ENCODE data around the gene GSPT2.

Gene GSPT2

DNA sequence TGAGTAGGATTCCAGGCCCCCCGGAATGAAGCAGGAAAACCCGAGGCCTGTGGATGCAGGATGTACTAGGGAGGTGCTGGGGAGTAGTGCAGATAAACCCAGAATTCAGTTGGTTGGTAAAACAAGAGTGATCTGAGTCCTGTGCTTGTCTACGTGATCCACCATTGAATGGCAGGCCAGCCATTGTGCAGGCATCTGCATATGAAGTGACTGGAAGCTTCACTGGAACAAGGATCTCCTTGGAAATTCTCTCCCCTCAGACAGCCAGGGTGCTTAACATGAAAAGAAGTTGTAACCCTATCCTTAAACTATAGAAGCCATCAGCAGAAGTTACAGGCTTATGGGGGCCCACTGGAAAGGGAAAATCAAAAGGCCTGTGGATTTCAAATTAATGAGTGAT is 656 bp upstream of the GSPT2 start:
- in situ Hi-C loops (cut with MboI; ENCODE audit: low sequenced_read_pairs, unreplicated experiment), result no loop called here
- TF ChIP-seq CTCF (IDR thresholded peaks at IDR 0.05; ENCODE audit: borderline replicate concordance, control extremely low read depth, extremely low read depth, insufficient read depth, missing control alignments), result no peak
- DNase-seq (ENCODE audit: low spot score), result no peak

DNA sequence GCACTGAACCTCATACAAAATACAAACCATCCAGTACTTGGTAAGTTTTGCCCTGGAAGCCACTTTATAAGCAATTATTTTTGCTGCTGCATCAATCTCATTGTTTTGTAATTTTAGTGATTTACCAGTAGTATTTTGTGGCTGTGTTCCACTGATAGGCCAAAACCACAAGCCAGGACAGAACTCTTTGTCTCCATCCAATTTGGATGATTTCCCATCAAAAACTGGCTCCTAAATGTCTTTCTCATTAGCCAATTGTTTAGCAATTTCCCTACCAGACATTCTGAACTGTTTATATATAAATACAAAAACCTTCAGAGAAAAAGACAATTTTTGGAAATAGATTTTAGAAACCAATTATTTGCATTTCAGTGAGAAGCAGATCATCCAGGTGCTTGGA is 4.4 kb downstream of the GSPT2 start:
- no peak for TF ChIP-seq CTCF (IDR thresholded peaks at IDR 0.05; ENCODE audit: borderline replicate concordance, control extremely low read depth, extremely low read depth, insufficient read depth, missing control alignments)
- in situ Hi-C loops (cut with MboI; ENCODE audit: low sequenced_read_pairs, unreplicated experiment), result no loop called here
- no peak for DNase-seq (ENCODE audit: low spot score)

- no peak for DNase-seq (ENCODE audit: low spot score)
- in situ Hi-C loops (cut with MboI; ENCODE audit: low sequenced_read_pairs, unreplicated experiment), result no loop called here
- no peak for TF ChIP-seq CTCF (IDR thresholded peaks at IDR 0.05; ENCODE audit: borderline replicate concordance, control extremely low read depth, extremely low read depth, insufficient read depth, missing control alignments)
These were observed 16.0 kb downstream of the GSPT2 start for GRCh38 chrX:51759055-51759839.

- TF ChIP-seq CTCF (IDR thresholded peaks at IDR 0.05; ENCODE audit: borderline replicate concordance, control extremely low read depth, extremely low read depth, insufficient read depth, missing control alignments), result no peak
- in situ Hi-C loops (cut with MboI; ENCODE audit: low sequenced_read_pairs, unreplicated experiment), result no loop called here
- no peak for DNase-seq (ENCODE audit: low spot score)
These were observed 17.4 kb downstream of the GSPT2 start for GRCh38 chrX:51760657-51761056.

DNA sequence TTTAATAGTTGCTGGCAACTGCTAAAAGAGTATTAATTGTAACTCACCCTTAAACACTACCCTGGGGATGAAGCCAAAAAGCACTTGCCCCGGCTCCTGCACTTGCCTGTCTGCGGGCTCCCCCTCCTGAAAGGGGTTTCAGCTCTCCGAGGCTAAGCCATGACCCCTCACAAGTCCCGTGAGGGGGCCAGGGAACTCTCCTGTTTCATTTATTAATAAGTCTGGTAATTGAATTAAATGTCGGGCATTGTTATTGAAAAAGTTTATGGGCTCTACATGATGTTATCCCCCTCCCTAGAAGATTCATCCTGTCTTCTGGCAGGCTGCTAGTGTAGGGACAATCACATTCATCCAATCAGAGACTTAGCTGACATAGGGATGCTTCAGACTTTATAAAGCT is 23.3 kb downstream of the GSPT2 start:
- in situ Hi-C loops (cut with MboI; ENCODE audit: low sequenced_read_pairs, unreplicated experiment), result no loop called here
- no peak for TF ChIP-seq CTCF (IDR thresholded peaks at IDR 0.05; ENCODE audit: borderline replicate concordance, control extremely low read depth, extremely low read depth, insufficient read depth, missing control alignments)
- no peak for DNase-seq (ENCODE audit: low spot score)

DNA sequence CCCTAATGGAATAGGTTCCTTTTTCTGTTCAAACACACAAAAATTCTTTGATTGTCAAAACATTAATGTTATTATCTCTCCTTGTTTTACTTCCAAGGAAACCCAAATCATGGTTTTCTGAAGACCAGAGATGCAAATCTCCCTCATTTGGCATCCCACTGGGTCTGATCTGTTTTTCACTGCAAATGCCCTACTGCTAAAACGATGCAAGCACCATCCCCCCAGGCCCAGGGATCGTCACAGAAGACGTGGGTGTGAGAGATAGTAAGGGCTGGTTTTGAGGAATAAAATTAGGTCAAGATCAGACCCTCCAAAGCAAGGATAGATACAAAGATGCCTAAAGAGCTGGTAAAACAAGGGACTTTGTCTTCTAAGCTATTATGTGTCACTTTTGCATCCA is 33.6 kb downstream of the GSPT2 start:
- no peak for DNase-seq (ENCODE audit: low spot score)
- TF ChIP-seq CTCF (IDR thresholded peaks at IDR 0.05; ENCODE audit: borderline replicate concordance, control extremely low read depth, extremely low read depth, insufficient read depth, missing control alignments), result no peak
- in situ Hi-C loops (cut with MboI; ENCODE audit: low sequenced_read_pairs, unreplicated experiment), result no loop called here

Measured in GM13976 (cell line).